ENCODE data around the gene DDIAS.

GRCh38 chr11:82906236-82906635, 4.7 kb downstream of the DDIAS start:
- TF ChIP-seq CTCF (IDR thresholded peaks at IDR 0.05), result peak; percentile 43 to 70 (median 54)
- TF ChIP-seq EP300 (IDR thresholded peaks at IDR 0.05), result no peak
- no peak for TF ChIP-seq POLR2A (IDR thresholded peaks at IDR 0.05)
